GM23338 (cell line): ENCODE measurements around the gene LGALS8. TPM values are rescaled to one million over a fixed set of nuclear protein-coding genes. Genes with fewer than 3 reads are reported as not detected.

ENCODE experiments used
- ATAC-seq: fragments of 200-7000 bp; cut with Tn5 transposase; 3 replicates; pipeline ENCODE4 v1.9.1; 2020
- DNase-seq: peaks from one replicate; pipeline ENCODE4 v3.0.0-alpha.2; 2015; ENCODE audit warnings: low spot score
- H2AFZ ChIP-seq: fragments of 200-600 bp; sonication (generic); 2 replicates; pipeline ENCODE4 v1.8.0; 2016; ENCODE audit warnings: antibody characterized with exemption, mild to moderate bottlenecking, moderate library complexity
- H3F3A ChIP-seq: fragments of 200-600 bp; sonication (generic); replicated peaks from 2 replicates; pipeline ENCODE4 v1.8.0; 2017; ENCODE audit warnings: antibody characterized with exemption, mixed run types, low read depth
- H3K27ac ChIP-seq: fragments of 200-600 bp; sonication (generic); 2 replicates; pipeline ENCODE4 v1.6.1; 2016; ENCODE audit warnings: low read depth
- H3K27me3 ChIP-seq: fragments of 200-600 bp; sonication (generic); 2 replicates; pipeline ENCODE4 v1.8.0; 2016; ENCODE audit warnings: mild to moderate bottlenecking, mixed run types, moderate library complexity; ENCODE audit not compliant: insufficient read depth
- H3K36me3 ChIP-seq: fragments of 200-600 bp; sonication (generic); 2 replicates; pipeline ENCODE4 v1.8.0; 2016; ENCODE audit warnings: mild to moderate bottlenecking; ENCODE audit not compliant: insufficient read depth
- H3K4me1 ChIP-seq: fragments of 200-600 bp; sonication (generic); 2 replicates; pipeline ENCODE4 v1.8.0; 2016; ENCODE audit warnings: mild to moderate bottlenecking, moderate library complexity; ENCODE audit not compliant: insufficient read depth
- H3K4me2 ChIP-seq: fragments of 200-600 bp; sonication (generic); 2 replicates; pipeline ENCODE4 v1.7.1; 2017; ENCODE audit warnings: mixed run types
- H3K4me3 ChIP-seq: fragments of 200-600 bp; sonication (generic); 2 replicates; pipeline ENCODE4 v1.6.1; 2016; ENCODE audit warnings: mixed run types
- H3K79me2 ChIP-seq: fragments of 200-600 bp; sonication (generic); replicated peaks from 2 replicates; pipeline ENCODE4 v1.8.0; 2017; ENCODE audit warnings: mild to moderate bottlenecking; ENCODE audit not compliant: insufficient read depth
- H3K9me2 ChIP-seq: fragments of 200-600 bp; sonication (generic); 2 replicates; pipeline ENCODE4 v1.8.0; 2017; ENCODE audit not compliant: insufficient read depth
- H4K20me1 ChIP-seq: fragments of 200-600 bp; sonication (generic); replicated peaks from 2 replicates; pipeline ENCODE4 v1.8.0; 2017; ENCODE audit warnings: mild to moderate bottlenecking; ENCODE audit not compliant: insufficient read depth
- H3K27ac Mint-ChIP-seq: 2 replicates; pipeline ENCODE4 v1.8.0; 2020; ENCODE audit warnings: inconsistent platforms, mild to moderate bottlenecking, moderate library complexity, mixed read lengths
- H3K27me3 Mint-ChIP-seq: 3 replicates; pipeline ENCODE4 v1.8.0; 2022; ENCODE audit warnings: low read depth, mild to moderate bottlenecking, moderate library complexity, mixed read lengths, inconsistent platforms; ENCODE audit not compliant: insufficient read depth, poor library complexity
- H3K36me3 Mint-ChIP-seq: 3 replicates; pipeline ENCODE4 v1.8.0; 2021; ENCODE audit warnings: low read depth, mild to moderate bottlenecking, inconsistent platforms, moderate library complexity, mixed read lengths
- H3K4me1 Mint-ChIP-seq: 3 replicates; pipeline ENCODE4 v1.8.0; 2020; ENCODE audit warnings: mild to moderate bottlenecking, inconsistent platforms, mixed read lengths
- H3K4me3 Mint-ChIP-seq: 3 replicates; pipeline ENCODE4 v1.8.0; 2021; ENCODE audit warnings: moderate library complexity, mild to moderate bottlenecking, inconsistent platforms, mixed read lengths
- H3K9me3 Mint-ChIP-seq: 3 replicates; pipeline ENCODE4 v1.8.0; 2020; ENCODE audit warnings: moderate library complexity, mild to moderate bottlenecking, inconsistent platforms, mixed read lengths
- CREB1 ChIP-seq: fragments of 250-450 bp; sonication (Bioruptor Pico); IDR thresholded peaks from 2 replicates; pipeline ENCODE4 v1.5.0; 2020; ENCODE audit warnings: low read depth, mild to moderate bottlenecking, moderate library complexity
- ETS1 ChIP-seq: IDR thresholded peaks from 2 replicates; pipeline ENCODE4 v1.6.1; 2016; ENCODE audit warnings: antibody characterized with exemption
- EZH2 ChIP-seq: fragments of 200-600 bp; sonication (generic); IDR thresholded peaks from one replicate; pipeline ENCODE4 v1.8.0; 2017; ENCODE audit warnings: antibody characterized with exemption, mild to moderate bottlenecking, low read depth; ENCODE audit not compliant: unreplicated experiment
- EZH2phosphoT487 ChIP-seq: fragments of 200-600 bp; sonication (generic); IDR thresholded peaks from one replicate; pipeline ENCODE4 v1.8.1; 2018; ENCODE audit warnings: antibody characterized with exemption; ENCODE audit not compliant: unreplicated experiment
- JUNB ChIP-seq: IDR thresholded peaks from one replicate; pipeline ENCODE4 v1.6.1; 2016; ENCODE audit warnings: antibody characterized with exemption; ENCODE audit not compliant: unreplicated experiment
- NANOG ChIP-seq: IDR thresholded peaks from 2 replicates; pipeline ENCODE4 v1.6.1; 2016; ENCODE audit warnings: antibody characterized with exemption, borderline replicate concordance
- POLR2AphosphoS5 ChIP-seq: IDR thresholded peaks from 2 replicates; pipeline ENCODE4 v1.6.1; 2016; ENCODE audit warnings: antibody characterized with exemption, low read depth
- REST ChIP-seq: IDR thresholded peaks from one replicate; pipeline ENCODE4 v1.6.1; 2018; ENCODE audit warnings: antibody characterized with exemption; ENCODE audit not compliant: unreplicated experiment
- STAT1 ChIP-seq: IDR thresholded peaks from one replicate; pipeline ENCODE4 v1.6.1; 2016; ENCODE audit warnings: antibody characterized with exemption; ENCODE audit not compliant: unreplicated experiment
- ZNF114 ChIP-seq: fragments of 250-450 bp; sonication (Bioruptor Pico); IDR thresholded peaks from 2 replicates; pipeline ENCODE4 v1.5.0; 2020; ENCODE audit warnings: mild to moderate bottlenecking, moderate library complexity
- ZNF331 ChIP-seq: fragments of 250-450 bp; sonication (Bioruptor Pico); IDR thresholded peaks from 2 replicates; pipeline ENCODE4 v1.5.0; 2020; ENCODE audit warnings: low read depth, mild to moderate bottlenecking, moderate library complexity
- polyA plus RNA-seq: library from polyadenylated mRNA; unstranded; fragments of >200 nt; fragmentation: Nextera tagmentation; extraction: Ambion mirVana; gene quantifications from 2 replicates; pipeline ENCODE4 v1.2.1, GENCODE V29; 2016
- total RNA-seq: library from RNA; depleted of rRNA; stranded (reverse); fragments of >200 nt; shearing (Covaris generic); gene quantifications from 2 replicates; pipeline ENCODE4 v1.2.3, GENCODE V29; 2014
- TF ChIP-seq, protein P1 (sequence below), 2 experiments: fragments of 200-600 bp in 1 of 2; sonication (generic) in 1 of 2; conservative IDR thresholded peaks; 2 replicates each; pipeline versions ENCODE4 v1.5.1 to v1.6.1; 2016 to 2017; ENCODE audit warnings: antibody characterized with exemption in 2 of 2, low read depth in 2 of 2, mild to moderate bottlenecking in 2 of 2, moderate library complexity in 1 of 2

Gene LGALS8
- total and polyA plus RNA-seq, 2 experiments from 2014 or later, result 10.1 to 11.5 TPM

DNA sequence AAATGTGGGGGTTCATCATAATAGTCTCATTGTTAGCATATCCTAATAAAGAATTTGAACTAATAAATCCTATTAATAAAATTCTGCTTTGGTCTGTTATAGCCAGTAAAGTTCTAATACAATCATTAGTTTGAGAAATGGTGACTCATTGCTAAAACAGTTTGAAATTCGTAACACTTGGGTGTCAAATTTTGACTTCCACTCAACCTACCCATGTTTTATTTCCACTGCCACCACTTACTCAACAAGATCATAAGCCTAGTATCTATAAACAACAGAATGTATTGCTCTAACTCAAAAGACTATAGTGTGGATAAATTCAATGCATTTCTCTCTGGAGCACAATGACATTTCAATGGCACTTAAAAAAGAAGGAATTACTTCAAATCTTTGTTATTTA, 29.1 kb downstream of the LGALS8 start (continued):
- no peak for TF ChIP-seq REST

DNA sequence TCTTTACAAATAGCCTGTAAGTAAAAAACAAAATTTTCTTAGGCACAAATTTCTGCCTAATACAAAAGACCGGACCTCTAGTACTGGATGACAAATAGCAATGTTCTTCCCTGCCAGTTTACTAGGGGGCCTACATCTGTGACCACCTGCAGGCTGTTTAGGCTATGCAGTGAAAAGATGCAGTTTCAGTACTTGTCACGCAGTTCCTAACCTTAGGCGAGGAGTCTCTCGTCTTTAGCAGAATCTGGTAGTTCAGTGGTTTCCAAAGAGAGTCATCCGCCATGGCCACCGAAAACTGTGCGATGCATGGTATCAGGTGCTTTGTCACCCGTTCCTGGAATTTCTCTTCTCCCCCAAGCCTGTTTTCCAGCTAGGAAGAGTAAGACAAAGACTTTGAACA, 29.6 kb downstream of the LGALS8 start:
- no peaks in the 10 kb centered on the region for H3K27me3 ChIP-seq
- Mint-ChIP-seq H3K9me3 (no peaks in the 10 kb centered on the region), H3K4me3 (no peak overlapping the region), H3K27ac (no peak overlapping the region), H3K4me1 (no peaks in the 10 kb centered on the region), H3K27me3 (no peaks in the 10 kb centered on the region), H3K36me3 (peaks cover 94% of the 10 kb centered on the region)
- no peaks in the 10 kb centered on the region for H3K9me2 ChIP-seq
- ATAC-seq (no peak), DNase-seq (no peak)
- TF ChIP-seq ZNF114, result no peak
- no peak for TF ChIP-seq STAT1
- TF ChIP-seq CREB1 (CRISPR knock-in tag), result no peak
- TF ChIP-seq ZNF331 (CRISPR knock-in tag), result no peak
- TF ChIP-seq NANOG, result no peak
- no peak for TF ChIP-seq JUNB
- no peaks in the 10 kb centered on the region for H3K4me1 ChIP-seq
- no peaks in the 10 kb centered on the region for H3F3A ChIP-seq
- H3K79me2 ChIP-seq, result no peaks in the 10 kb centered on the region
- H3K4me2 ChIP-seq, result no peak overlapping the region
- no peak overlapping the region for H2AFZ ChIP-seq
- no peak overlapping the region for H3K4me3 ChIP-seq
- H3K27ac ChIP-seq, result no peak overlapping the region
- peaks cover 16% of the 10 kb centered on the region; the same call in 1 of the 2 replicates for H4K20me1 ChIP-seq
- H3K36me3 ChIP-seq, result peaks cover 94% of the 10 kb centered on the region

DNA sequence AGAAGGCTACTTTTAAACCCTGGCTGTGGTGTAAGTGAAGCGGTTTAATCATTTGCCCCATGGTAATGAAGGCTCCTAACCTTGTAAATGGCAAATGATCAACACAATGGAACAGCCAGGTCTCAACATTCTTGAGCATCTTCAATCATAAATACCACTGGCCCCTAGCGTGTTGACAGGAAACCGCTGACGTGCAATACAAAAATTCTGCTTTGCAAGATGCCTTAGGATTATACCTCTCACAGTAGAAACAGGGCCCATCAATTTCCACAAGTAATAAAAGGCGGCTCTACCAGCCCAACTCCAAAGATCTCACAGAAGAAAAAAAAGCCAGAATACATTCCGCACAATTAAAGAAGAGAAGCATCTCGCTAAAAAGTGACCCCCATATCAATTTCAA, 32.8 kb downstream of the LGALS8 start:
- DNase-seq, result no peak
- H3K9me2 ChIP-seq, result no peaks in the 10 kb centered on the region
- Mint-ChIP-seq H3K4me3 (no peak overlapping the region), H3K36me3 (peaks cover 81% of the 10 kb centered on the region), H3K4me1 (no peaks in the 10 kb centered on the region), H3K9me3 (no peaks in the 10 kb centered on the region), H3K27me3 (no peaks in the 10 kb centered on the region), H3K27ac (no peak overlapping the region)
- H3F3A ChIP-seq, result no peaks in the 10 kb centered on the region
- no peak for ATAC-seq
- H4K20me1 ChIP-seq, result peaks cover 15% of the 10 kb centered on the region; the same call in 1 of the 2 replicates
- H3K4me2 ChIP-seq, result no peak overlapping the region
- H3K27me3 ChIP-seq, result no peaks in the 10 kb centered on the region
- no peak overlapping the region for H3K4me3 ChIP-seq
- no peaks in the 10 kb centered on the region for H3K4me1 ChIP-seq
- H2AFZ ChIP-seq, result no peak overlapping the region
- H3K79me2 ChIP-seq, result no peaks in the 10 kb centered on the region
- H3K36me3 ChIP-seq, result peaks cover 73% of the 10 kb centered on the region
- no peak overlapping the region for H3K27ac ChIP-seq
- TF ChIP-seq POLR2AphosphoS5, result no peak
- no peak for TF ChIP-seq JUNB
- no peak for TF ChIP-seq REST
- no peak for TF ChIP-seq EZH2
- no peak for TF ChIP-seq ZNF114
- TF ChIP-seq NANOG, result no peak
- TF ChIP-seq STAT1, result no peak
- TF ChIP-seq EZH2phosphoT487, result no peak
- TF ChIP-seq ZNF331 (CRISPR knock-in tag), result no peak
- TF ChIP-seq, protein P1, sequence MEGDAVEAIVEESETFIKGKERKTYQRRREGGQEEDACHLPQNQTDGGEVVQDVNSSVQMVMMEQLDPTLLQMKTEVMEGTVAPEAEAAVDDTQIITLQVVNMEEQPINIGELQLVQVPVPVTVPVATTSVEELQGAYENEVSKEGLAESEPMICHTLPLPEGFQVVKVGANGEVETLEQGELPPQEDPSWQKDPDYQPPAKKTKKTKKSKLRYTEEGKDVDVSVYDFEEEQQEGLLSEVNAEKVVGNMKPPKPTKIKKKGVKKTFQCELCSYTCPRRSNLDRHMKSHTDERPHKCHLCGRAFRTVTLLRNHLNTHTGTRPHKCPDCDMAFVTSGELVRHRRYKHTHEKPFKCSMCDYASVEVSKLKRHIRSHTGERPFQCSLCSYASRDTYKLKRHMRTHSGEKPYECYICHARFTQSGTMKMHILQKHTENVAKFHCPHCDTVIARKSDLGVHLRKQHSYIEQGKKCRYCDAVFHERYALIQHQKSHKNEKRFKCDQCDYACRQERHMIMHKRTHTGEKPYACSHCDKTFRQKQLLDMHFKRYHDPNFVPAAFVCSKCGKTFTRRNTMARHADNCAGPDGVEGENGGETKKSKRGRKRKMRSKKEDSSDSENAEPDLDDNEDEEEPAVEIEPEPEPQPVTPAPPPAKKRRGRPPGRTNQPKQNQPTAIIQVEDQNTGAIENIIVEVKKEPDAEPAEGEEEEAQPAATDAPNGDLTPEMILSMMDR (conservative IDR thresholded peaks at IDR 0.05; ENCODE audit: low read depth in 2 of 2), result no peak
- TF ChIP-seq ETS1, result no peak
